Tongue (tissue), 2 donors: ENCODE data around the gene RASGRP3. TPM values are rescaled to one million over a fixed set of nuclear protein-coding genes. Genes with fewer than 3 reads are reported as not detected.
"Not testable (repeated sequence)": the region's sequence is repeated elsewhere in the genome, so short reads cannot be mapped to it uniquely, and the experiment has no call there.

ENCODE experiments used
- DNase-seq: peaks from one replicate; pipeline ENCODE4 v3.0.0-alpha.2; 2015
- total RNA-seq: library from RNA; depleted of rRNA; stranded (reverse); fragments of >200 nt; gene quantifications from one replicate; pipeline ENCODE4 v1.2.3, GENCODE V29; 2014

RASGRP3 gene
- 109 TPM for total RNA-seq

- peak; percentile 97 for DNase-seq
Measured at GRCh38 chr2:33476131-33476792, at the start of gene RASGRP3. Gene RASGRP3 (plus strand): TSS chr2:33476649. CDS start chr2:33515137, 38,488 bp downstream.

GRCh38 chr2:33426666-33427231 lies 49.7 kb upstream of the RASGRP3 start:
- DNase-seq = peak; percentile 72

- no peak for DNase-seq
Measured at GRCh38 chr2:33430077-33430476, 46.4 kb upstream of the RASGRP3 start.

- no peak for DNase-seq
Measured at GRCh38 chr2:33430856-33431255, 45.6 kb upstream of the RASGRP3 start.

- DNase-seq = no peak
Measured at GRCh38 chr2:33432871-33433270, 43.6 kb upstream of the RASGRP3 start.

GRCh38 chr2:33433279-33434235 lies 42.9 kb upstream of the RASGRP3 start:
- peak; percentile 64 for DNase-seq

- no peak for DNase-seq
Measured at GRCh38 chr2:33435518-33435917, 40.9 kb upstream of the RASGRP3 start.

- DNase-seq = no peak
Measured at GRCh38 chr2:33436083-33436482, 40.4 kb upstream of the RASGRP3 start.

GRCh38 chr2:33437297-33437696 lies 39.2 kb upstream of the RASGRP3 start:
- no peak for DNase-seq

- DNase-seq = no peak
Measured at GRCh38 chr2:33437815-33438214, 38.6 kb upstream of the RASGRP3 start.

- peak; percentile 80 for DNase-seq
Measured at GRCh38 chr2:33441235-33441810, 35.1 kb upstream of the RASGRP3 start.

GRCh38 chr2:33442052-33442451 lies 34.4 kb upstream of the RASGRP3 start:
- DNase-seq = not testable (repeated sequence)

GRCh38 chr2:33442528-33443079 lies 33.8 kb upstream of the RASGRP3 start:
- DNase-seq = peak; percentile 38

- DNase-seq = no peak
Measured at GRCh38 chr2:33443274-33443829, 33.1 kb upstream of the RASGRP3 start.

GRCh38 chr2:33444967-33445366 lies 31.5 kb upstream of the RASGRP3 start:
- peak; percentile 32 for DNase-seq

- DNase-seq = no peak
Measured at GRCh38 chr2:33448220-33448899, 28.1 kb upstream of the RASGRP3 start.

- no peak for DNase-seq
Measured at GRCh38 chr2:33451214-33451613, 25.2 kb upstream of the RASGRP3 start.

GRCh38 chr2:33451825-33452224 lies 24.6 kb upstream of the RASGRP3 start:
- DNase-seq = no peak

GRCh38 chr2:33452545-33452944 lies 23.9 kb upstream of the RASGRP3 start:
- no peak for DNase-seq

GRCh38 chr2:33453905-33454479 lies 22.5 kb upstream of the RASGRP3 start:
- DNase-seq = no peak
